ENCODE results near the gene FLOT2. TPM values are rescaled to one million over a fixed set of nuclear protein-coding genes. Genes with fewer than 3 reads are reported as not detected.
"Not testable (repeated sequence)": the region's sequence is repeated elsewhere in the genome, so short reads cannot be mapped to it uniquely, and the experiment has no call there.

Gene FLOT2
- total and polyA plus RNA-seq, 10 of the 15 experiments (the other 5 are each of a cell fraction or from before 2014, with no cell fraction given) = 56.8 to 302 (median 149) TPM

- TF ChIP-seq SMARCA5 (IDR thresholded peaks at IDR 0.05) (no peak), KAT2A (conservative IDR thresholded peaks at IDR 0.05; ENCODE audit: control insufficient read depth, low read depth, low read length) (no peak)
These were observed 1.6 kb downstream of the FLOT2 start (continued) for GRCh38 chr17:28895794-28896447.

GRCh38 chr17:28893248-28894183, 4.0 kb downstream of the FLOT2 start:
- DNase-seq (ENCODE audit: low read depth, low spot score) (peak; percentile 90), ATAC-seq (peak; percentile 12)
- not testable (repeated sequence) for FAIRE-seq; H4K20me1 ChIP-seq (ENCODE audit: control insufficient read depth, insufficient read depth); H3K27me3 ChIP-seq (replicated peaks in 1 of 2; ENCODE audit: control insufficient read depth in 2 of 2, insufficient read depth in 2 of 2, low read length in 1 of 2); H3K9me3 ChIP-seq (replicated peaks; ENCODE audit: control insufficient read depth, insufficient read depth, low read length); BruUV-seq (replicated peaks); H3K36me3 ChIP-seq (ENCODE audit: control insufficient read depth in 2 of 2, insufficient read depth in 2 of 2, low read length in 1 of 2); H2AFZ ChIP-seq (ENCODE audit: control insufficient read depth, low read depth, low read length)
- POLR2A ChIA-PET = interaction anchor here (0.6 to 3.5 kb wide), 18 partner anchors 8 to 249 kb away, joined by 3 to 24 read pairs (median 8); partner anchors contain the start of genes BLTP2, DHRS13, FAM222B and PHF12
- Histone ChIP-seq H3K27ac (ENCODE audit: control insufficient read depth, insufficient read depth) (peak overlapping the region; percentile 95), H3K4me1 (ENCODE audit: control insufficient read depth, insufficient read depth, low read length) (peaks cover 55% of the 10 kb centered on the region), H3K79me2 (ENCODE audit: control insufficient read depth, insufficient read depth, low read length) (peaks cover 20% of the 10 kb centered on the region), H3K9ac (ENCODE audit: control insufficient read depth, insufficient read depth, low read length) (peak overlapping the region; percentile 68), H3K4me3 (peak overlapping the region; percentile 52; the same call in 1 of the 2 replicates), H3K4me2 (ENCODE audit: control insufficient read depth, insufficient read depth) (peak overlapping the region; percentile 91)
- 2% methylated on average over 16 of the region's 16 CpGs for WGBS (ENCODE audit: insufficient coverage, insufficient replicate concordance, low lambda C conversion rate, missing lambda C conversion rate)
- CTCF ChIA-PET = interaction anchor here (0.9 to 5.4 kb wide), 9 partner anchors 8 to 174 kb away, joined by 3 to 31 read pairs (median 4); partner anchors contain the start of genes DHRS13, FAM222B, NEK8 and RPL23A
- intact Hi-C loops (cut with micrococcal nuclease; ENCODE audit: unreplicated experiment) (loop anchor here (2.0 kb wide), 1 partner anchor 167 kb away; the partner anchor contains the start of gene TLCD1), in situ Hi-C loops (cut with MboI) (loop anchor here (25.0 kb wide), 1 partner anchor 1406 kb away; no protein-coding TSS in a partner anchor)
- RAD21 ChIA-PET (ENCODE audit: unreplicated experiment) = interaction anchor here (0.8 to 3.4 kb wide), 15 partner anchors 9 to 247 kb away, joined by 3 to 22 read pairs (median 5); partner anchors contain the start of genes DHRS13, FAM222B, PHF12 and RPL23A
- SMC1A ChIA-PET (ENCODE audit: uncharacterized antibody, unreplicated experiment) = interaction anchor here (1.0 to 4.3 kb wide), 16 partner anchors 8 to 168 kb away, joined by 3 to 19 read pairs (median 5); partner anchors contain the start of genes ERAL1, NEK8 and PHF12
- TF ChIP-seq EP300 (IDR thresholded peaks at IDR 0.05; ENCODE audit: borderline replicate concordance in 1 of 2, control insufficient read depth in 1 of 2, low read depth in 2 of 2, low read length in 2 of 2) = 0 out of 4 replicates have a peak, but pooled peaks of 1 of the 2 experiments have one; percentile 27
- TF ChIP-seq NKRF (conservative IDR thresholded peaks at IDR 0.05) = peak; percentile 19; the same call in 1 of the 2 replicates
- 0 out of 2 replicates have a peak, but pooled peaks have one; percentile 10 for TF ChIP-seq CBFB (IDR thresholded peaks at IDR 0.05; ENCODE audit: low read depth)
- TF ChIP-seq PKNOX1 (IDR thresholded peaks at IDR 0.05) = peak; percentile 96
- 0 out of 4 replicates have a peak, but pooled peaks of 1 of the 2 experiments have one; percentile 25 for TF ChIP-seq BHLHE40 (IDR thresholded peaks at IDR 0.05; ENCODE audit: borderline replicate concordance in 1 of 2, low read depth in 2 of 2, low read length in 1 of 2)
- peak; percentile 73; the same call in 1 of the 2 replicates for TF ChIP-seq ZNF687 (IDR thresholded peaks at IDR 0.05)
- peak; percentile 76 for TF ChIP-seq SPI1 (IDR thresholded peaks at IDR 0.05; ENCODE audit: borderline replicate concordance, insufficient read depth, low read depth, low read length)

Data from GM12878 (cell line).